Left lobe of liver (tissue), 2 donors: ENCODE measurements around the gene PPP1R1B. TPM values are rescaled to one million over a fixed set of nuclear protein-coding genes. Genes with fewer than 3 reads are reported as not detected.
A peak's percentile ranks its signal among the peaks of the same experiment; 100 is the strongest.

Source experiments
- ATAC-seq: fragments of 200-7000 bp; cut with Tn5 transposase; one replicate; pipeline ENCODE4 v1.9.1; 2020; ENCODE audit warnings: mild to moderate bottlenecking, moderate library complexity
- DNase-seq: peaks from one replicate; pipeline ENCODE4 v3.0.0-alpha.2; 2020; ENCODE audit warnings: low spot score
- total RNA-seq: library from RNA; stranded (reverse); gene quantifications from one replicate; pipeline ENCODE4 v1.2.1, GENCODE V29; 2021
- donor health status: DM: no; HTN: no; CAD: no; lungs with moderate emphysema.
- donor health status: DM: no; HTN: yes; CAD: no.

Gene PPP1R1B
- total RNA-seq, 1 donor from 2014 or later: 0.60 TPM

GRCh38 chr17:39666231-39666600, 39.5 kb downstream of the PPP1R1B start:
- ATAC-seq (no peak), DNase-seq (no peak)

- DNase-seq (peak; percentile 95), ATAC-seq (peak; percentile 77)
Measured at GRCh38 chr17:39666601-39667261, 40.0 kb downstream of the PPP1R1B start.

- ATAC-seq (peak; percentile 11), DNase-seq (no peak)
Measured at GRCh38 chr17:39667262-39667944, 40.7 kb downstream of the PPP1R1B start.

GRCh38 chr17:39667945-39668924, 41.5 kb downstream of the PPP1R1B start, which contains the start of gene PNMT:
PNMT (plus strand) TSS chr17:39668453; CDS start chr17:39668476, 23 bp downstream.
- ATAC-seq (peak; percentile 33), DNase-seq (peak; percentile 66)

- no peak for ATAC-seq
- DNase-seq: no peak
Measured at GRCh38 chr17:39669897-39670735, 43.4 kb downstream of the PPP1R1B start.

GRCh38 chr17:39670746-39671145, 44.0 kb downstream of the PPP1R1B start:
- no peak for DNase-seq

GRCh38 chr17:39671651-39672521, 45.1 kb downstream of the PPP1R1B start:
- ATAC-seq: peak; percentile 68
- DNase-seq: no peak

More at GRCh38 chr17:39670746-39671145, 44.0 kb downstream of the PPP1R1B start:
- ATAC-seq: no peak

GRCh38 chr17:39672522-39673334, 46.0 kb downstream of the PPP1R1B start:
- DNase-seq (no peak), ATAC-seq (no peak)

GRCh38 chr17:39673335-39674081, 46.8 kb downstream of the PPP1R1B start:
- DNase-seq (no peak), ATAC-seq (no peak)

GRCh38 chr17:39674179-39674578, 47.4 kb downstream of the PPP1R1B start:
- no peak for DNase-seq

GRCh38 chr17:39674702-39675389, 48.1 kb downstream of the PPP1R1B start:
- DNase-seq (no peak), ATAC-seq (no peak)

More at GRCh38 chr17:39674179-39674578, 47.4 kb downstream of the PPP1R1B start:
- no peak for ATAC-seq

GRCh38 chr17:39675390-39676082, 48.8 kb downstream of the PPP1R1B start:
- no peak for DNase-seq

GRCh38 chr17:39676198-39676819, 49.6 kb downstream of the PPP1R1B start:
- no peak for DNase-seq
- no peak for ATAC-seq

More at GRCh38 chr17:39675390-39676082, 48.8 kb downstream of the PPP1R1B start:
- ATAC-seq: no peak

GRCh38 chr17:39677072-39677471, 50.3 kb downstream of the PPP1R1B start:
- DNase-seq: no peak
- ATAC-seq: no peak

GRCh38 chr17:39677542-39678339, 51.0 kb downstream of the PPP1R1B start:
- ATAC-seq (no peak), DNase-seq (no peak)
